HG02798 (cell line): ENCODE results near the gene ANXA2R.
A peak's percentile ranks its signal among the peaks of the same experiment; 100 is the strongest.
"Not testable (repeated sequence)": the region's sequence is repeated elsewhere in the genome, so short reads cannot be mapped to it uniquely, and the experiment has no call there.

Experiments
- ATAC-seq: cut with Tn5 transposase; IDR thresholded peaks from one replicate; pipeline ENCODE4 v1.9.1; 2021; ENCODE audit warnings: mild to moderate bottlenecking; ENCODE audit not compliant: unreplicated experiment, poor library complexity

The ANXA2R gene, protein sequence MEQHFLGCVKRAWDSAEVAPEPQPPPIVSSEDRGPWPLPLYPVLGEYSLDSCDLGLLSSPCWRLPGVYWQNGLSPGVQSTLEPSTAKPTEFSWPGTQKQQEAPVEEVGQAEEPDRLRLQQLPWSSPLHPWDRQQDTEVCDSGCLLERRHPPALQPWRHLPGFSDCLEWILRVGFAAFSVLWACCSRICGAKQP

GRCh38 chr5:43040287-43041098, at the start of gene ANXA2R:
Gene ANXA2R (minus strand): TSS chr5:43040319. CDS start chr5:43040046, 273 bp downstream.
- ATAC-seq = peak; percentile 63

GRCh38 chr5:43086118-43086908, 46.2 kb upstream of the ANXA2R start:
- ATAC-seq = not testable (repeated sequence)

DNA sequence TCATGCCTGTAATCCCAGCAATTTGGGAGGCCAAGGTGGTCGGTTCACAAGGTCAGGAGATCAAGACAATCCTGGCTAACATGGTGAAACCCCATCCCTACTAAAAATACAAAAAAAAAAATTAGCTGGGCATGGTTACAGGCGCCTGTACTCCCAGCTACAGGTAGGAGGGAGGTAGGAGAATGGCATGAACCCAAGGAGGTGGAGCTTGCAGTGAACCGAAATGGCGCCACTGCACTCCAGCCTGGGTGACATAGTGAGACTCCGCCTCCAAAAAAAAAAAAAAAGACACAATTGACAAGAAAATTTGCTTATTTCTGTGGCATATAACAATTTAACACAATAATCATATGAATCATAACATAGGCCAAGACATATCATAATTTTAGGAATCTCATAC, 45.3 kb upstream of the ANXA2R start:
- ATAC-seq = no peak

DNA sequence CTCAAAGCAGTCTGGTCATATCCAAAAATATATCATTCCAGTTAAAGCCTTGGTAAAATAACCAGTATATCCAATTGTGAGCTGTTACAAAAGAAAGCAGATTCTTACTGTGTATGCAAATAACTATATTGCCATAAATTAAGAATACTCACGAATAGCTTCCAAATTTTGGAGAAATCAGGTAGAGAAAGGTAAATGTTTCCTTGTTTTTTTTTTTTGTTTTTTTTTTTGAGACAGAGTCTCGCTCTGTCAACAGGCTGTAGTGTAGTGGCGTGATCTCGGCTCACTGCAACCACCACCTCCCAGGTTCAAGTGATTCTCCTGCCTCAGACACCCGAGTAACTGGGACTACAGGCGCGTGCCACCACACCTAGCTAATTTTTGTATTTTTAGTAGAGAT, 44.3 kb upstream of the ANXA2R start:
- ATAC-seq = not testable (repeated sequence)

DNA sequence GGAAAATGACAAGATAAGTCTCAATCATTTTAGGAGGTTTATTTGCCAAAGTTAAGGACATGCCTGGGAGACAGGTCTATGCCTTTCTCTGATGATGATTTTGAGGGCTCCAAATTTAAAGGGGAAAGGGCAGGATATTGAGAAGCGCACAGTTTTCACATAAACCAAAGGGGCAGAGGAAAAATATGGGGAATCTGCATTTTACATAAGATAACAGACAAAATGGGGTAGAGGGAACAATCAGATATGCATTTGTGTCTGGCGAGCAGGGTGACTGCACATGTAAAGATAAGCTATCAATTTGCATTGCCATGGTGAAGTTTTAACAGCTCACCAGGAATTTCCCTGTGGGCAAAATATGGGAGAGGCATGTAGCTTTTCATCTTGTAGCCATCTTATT, 41.2 kb upstream of the ANXA2R start:
- not testable (repeated sequence) for ATAC-seq

DNA sequence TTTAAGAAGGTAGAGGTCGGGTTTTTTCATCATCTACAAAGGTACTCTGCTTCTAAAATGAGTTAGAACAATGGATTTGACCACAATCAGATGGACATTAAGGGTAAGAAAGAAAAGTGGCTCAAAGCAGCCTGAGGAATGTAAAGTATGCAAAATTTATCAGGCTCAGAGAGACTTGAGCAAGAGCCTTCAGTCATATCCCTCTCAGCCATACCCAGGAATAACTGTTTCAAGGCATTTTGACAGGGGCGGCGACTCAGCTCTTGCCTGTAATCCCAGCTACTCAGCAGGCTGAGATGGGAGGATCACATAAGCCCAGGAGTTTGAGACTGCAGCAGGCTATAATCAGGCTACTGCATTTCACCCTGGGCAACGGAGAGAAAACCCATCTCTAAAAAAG, 38.8 kb upstream of the ANXA2R start:
- ATAC-seq = no peak

DNA sequence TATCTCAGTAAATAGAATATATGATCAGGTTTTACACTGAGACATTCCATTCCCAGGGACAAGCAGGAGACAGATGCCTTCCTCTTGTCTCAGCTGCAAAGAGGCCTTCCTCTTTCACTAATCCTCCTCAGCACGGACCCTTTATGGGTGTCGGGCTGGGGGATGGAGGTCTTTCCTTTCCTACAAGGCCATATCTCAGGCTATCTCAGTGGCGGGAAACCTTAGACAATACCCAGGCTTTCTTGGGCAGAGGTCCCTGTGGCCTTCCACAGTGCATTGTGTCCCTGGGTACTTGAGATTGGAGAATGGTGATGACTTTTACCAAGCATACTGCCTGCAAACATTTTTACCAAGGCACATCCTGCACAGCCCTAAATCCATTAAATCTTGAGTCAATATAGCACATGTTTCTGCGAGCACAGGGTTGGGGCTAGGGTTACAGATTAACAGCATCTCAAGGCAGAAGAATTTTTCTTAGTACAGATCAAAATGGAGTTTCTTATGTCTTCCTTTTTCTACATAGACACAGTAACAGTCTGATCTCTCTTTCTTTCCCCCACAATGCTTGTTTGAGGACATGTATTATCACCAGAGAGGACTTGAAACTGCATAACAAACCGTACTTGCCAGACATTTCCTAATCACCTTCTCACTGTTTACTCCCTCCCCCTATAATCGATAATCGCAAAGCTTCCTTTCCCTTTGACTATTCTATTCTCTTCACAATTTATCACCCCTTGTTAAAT, 37.5 kb upstream of the ANXA2R start:
- not testable (repeated sequence) for ATAC-seq

- ATAC-seq = no peak
Measured at GRCh38 chr5:43075319-43076293, 35.5 kb upstream of the ANXA2R start.

GRCh38 chr5:43074987-43075318, 34.8 kb upstream of the ANXA2R start:
- no peak for ATAC-seq

DNA sequence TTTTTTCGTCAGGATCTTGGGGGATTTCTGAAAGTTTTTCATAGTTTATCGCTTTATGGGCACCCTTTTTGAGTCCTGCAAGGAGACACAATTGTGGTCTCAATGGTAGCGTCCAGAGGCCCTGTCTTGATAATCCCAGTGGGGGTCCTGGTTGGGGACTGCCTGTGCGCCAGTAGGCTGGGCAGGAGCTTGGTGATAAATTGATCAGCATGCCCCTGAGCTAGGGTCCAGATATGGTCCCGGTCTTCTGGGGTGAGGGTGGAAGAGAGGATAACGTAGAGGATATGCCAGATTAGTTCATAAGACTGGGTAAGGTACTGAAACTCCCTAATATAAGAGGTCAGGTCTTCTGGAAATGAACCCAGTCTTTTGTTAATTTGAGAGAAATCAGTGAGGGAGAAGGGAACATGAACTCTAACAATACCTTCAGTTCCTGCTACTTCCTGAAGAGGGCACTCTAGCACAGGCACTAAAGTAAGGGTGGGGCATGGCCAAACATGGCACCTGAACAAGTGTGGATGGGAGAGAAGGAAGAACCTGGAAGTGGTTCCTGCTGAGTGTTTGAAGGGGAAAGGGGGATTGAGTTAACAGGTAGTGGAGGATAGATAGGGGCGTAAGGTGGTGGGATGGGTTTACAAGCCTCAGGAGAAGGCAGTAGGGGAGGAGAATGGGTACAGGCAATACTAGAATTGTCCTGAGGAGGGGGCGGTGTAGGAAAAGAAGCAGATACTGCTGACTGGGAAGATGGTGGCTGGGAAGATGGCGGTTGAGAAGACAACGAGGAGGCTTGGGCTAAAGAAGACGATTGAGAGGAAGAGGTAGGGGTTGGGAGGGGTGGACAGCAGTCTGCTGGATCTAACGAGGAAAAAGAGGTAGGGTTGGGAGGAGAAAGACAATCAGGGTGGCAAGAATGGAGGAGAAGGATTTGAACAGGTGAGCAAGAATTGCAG, 33.8 kb upstream of the ANXA2R start:
- ATAC-seq = no peak

DNA sequence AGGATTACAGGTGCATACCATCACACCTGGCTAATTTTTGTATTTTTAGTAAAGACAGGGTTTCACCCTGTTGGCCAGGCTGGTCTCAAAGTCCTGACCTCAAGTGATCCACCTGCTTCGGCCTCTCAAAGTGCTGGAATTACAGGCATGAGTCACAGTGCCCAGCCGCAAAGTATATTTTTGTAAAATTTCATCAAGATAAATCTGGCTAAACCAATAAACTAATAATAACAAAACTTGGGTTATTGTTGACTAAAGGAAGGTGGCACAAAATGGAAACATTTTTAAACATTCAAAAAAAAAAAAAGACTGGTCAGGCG, 29.2 kb upstream of the ANXA2R start:
- ATAC-seq = not testable (repeated sequence)

- ATAC-seq = no peak
Measured at GRCh38 chr5:43068037-43068436, 27.9 kb upstream of the ANXA2R start.

DNA sequence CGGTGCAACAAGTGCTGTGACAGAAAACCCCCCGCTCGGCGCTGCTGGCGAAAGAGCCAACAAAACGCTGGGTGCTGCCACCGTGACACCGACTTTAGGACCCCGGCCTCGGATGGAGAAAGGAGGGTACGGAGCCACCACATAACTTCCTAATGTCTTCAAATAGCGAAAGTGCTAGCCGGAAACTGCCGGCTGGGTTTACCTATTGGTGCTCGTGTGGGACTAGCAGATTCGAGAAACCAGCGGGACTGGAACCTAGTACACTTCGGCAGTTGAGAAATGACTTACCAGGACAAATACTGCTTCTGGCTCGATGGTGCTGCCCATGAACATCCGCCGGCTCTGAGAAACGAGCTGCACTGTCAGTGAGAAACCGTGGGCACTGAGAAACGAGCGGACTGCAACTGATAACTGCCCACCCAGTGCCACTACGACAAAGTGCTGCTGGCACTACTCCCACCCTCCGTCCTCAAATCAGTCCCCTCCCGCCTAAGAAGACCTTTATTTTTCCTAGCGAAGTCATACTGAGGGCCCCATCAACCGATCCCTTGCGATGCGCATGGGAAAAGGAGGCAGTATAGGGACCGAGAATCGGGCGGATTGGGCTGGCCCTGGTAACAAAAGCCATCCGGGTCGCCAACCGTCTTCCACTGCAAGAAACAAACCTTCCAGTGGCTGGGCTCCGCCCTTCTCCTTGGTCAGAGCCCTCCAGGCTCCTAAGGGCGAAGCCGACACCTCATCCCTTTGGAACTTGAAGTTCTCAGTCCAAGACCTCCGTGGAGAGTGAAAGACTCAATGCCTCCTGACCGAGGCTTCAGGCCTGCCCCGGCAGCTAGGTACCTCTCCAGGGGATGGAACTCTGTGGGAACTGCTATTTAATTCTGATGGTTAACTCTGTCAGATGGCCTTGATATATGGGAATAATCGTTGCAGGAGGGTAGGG, 27.0 kb upstream of the ANXA2R start:
- ATAC-seq = peak; percentile 57

DNA sequence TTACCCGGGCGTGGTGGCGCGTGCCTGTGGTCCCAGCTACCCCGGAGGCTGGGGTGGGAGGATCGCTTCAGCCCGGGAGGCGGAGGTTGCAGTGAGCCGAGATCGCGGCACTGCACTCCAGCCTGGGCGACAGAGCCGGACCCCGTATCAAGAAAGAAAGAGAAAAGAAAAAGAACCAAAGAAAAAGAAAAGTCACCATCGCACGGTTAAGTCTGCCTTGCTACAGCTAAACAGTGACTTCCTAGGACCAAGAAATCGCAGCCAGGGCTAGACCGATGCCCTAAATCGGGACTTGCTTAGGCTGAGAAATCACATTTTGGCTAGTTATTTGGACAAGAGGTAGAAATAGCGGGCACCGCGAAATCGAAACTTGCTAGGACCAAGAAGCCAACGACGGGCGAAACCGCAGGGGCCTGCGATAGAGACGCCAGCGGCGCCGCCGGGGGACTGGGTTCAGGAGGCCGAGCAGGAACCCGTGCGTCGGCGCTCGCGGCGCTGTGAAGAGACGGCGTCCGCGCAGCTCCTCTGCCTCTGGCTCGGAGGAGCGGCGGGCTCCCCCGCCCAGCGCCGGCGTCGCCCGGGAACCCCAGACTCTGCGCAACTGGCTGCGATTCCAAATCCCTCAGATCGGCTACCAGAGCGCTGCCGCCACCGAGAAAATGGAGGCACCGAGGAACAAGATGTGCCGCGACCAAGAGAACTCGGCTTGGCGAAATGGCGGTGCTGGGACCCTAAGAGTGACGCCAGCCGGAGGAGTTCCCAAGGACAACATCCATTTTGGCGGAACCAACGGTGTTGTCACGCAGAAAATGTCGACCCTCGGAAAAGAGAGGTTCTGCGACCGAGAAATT, 26.1 kb upstream of the ANXA2R start:
- peak; percentile 45 for ATAC-seq

DNA sequence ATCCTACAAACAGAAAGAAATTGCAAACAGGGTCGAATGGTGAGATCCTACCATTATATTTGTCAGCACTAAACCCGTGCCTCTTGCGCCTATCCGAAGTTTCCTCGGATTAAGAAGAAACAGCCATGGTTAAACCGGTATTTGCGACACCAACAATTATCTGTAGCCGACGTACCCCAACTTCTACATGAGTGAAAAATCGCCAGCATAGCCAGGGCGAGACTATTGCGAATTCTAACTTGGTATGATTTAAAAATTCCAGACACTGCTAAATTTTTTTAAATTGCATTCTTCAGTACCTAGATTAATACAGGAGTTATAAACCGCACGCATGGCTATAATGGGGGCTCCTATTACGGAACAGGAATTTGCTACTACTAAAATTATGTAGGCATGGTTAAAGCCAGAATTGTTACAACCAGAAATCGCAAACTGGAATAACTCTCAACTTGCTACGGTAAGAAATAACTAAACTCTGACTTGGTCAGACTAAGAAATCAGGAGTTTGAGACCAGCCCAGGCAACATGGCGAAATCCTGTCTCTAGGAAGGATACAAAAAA, 25.3 kb upstream of the ANXA2R start:
- ATAC-seq = no peak

GRCh38 chr5:43063721-43064171, 23.6 kb upstream of the ANXA2R start:
- ATAC-seq = no peak
